Common myeloid progenitor, CD34-positive (primary cell): Measurements from ENCODE around the gene KCNMB1.
A peak's percentile ranks its signal among the peaks of the same experiment; 100 is the strongest.

Source experiments
- CTCF ChIA-PET: fragments of 350-600 bp; sonication (Branson Sonifier 250); formaldehyde crosslinking; loops from one replicate; lab custom pipeline; 2021; ENCODE audit warnings: antibody characterized with exemption; lab: Charles Lee
- POLR2A ChIA-PET: fragments of 350-600 bp; sonication (Branson Sonifier 250); formaldehyde crosslinking; loops from one replicate; lab custom pipeline; 2021; ENCODE audit warnings: antibody characterized with exemption; lab: Charles Lee
- DNase-seq, 3 donors: peaks; one replicate each; pipeline versions ENCODE4 v3.0.0 to v3.0.0-alpha.2; 2013
- H3K27ac ChIP-seq, 2 experiments: 1 replicate in 1 of 2; 2 replicates in 1 of 2; pipeline ENCODE4 v1.7.0; 2013; ENCODE audit warnings: inconsistent platforms in 2 of 2, low read length in 2 of 2, mild to moderate bottlenecking in 2 of 2, low read depth in 1 of 2, moderate library complexity in 1 of 2; ENCODE audit not compliant: severe bottlenecking in 2 of 2, insufficient read depth in 1 of 2, poor library complexity in 1 of 2
- H3K27me3 ChIP-seq, 5 experiments: replicated peaks in 2 of 5; 1 replicate in 3 of 5; 2 replicates in 2 of 5; pipeline versions ENCODE4 v1.6.1 to v1.7.0; 2013; ENCODE audit warnings: low read length in 4 of 5, mild to moderate bottlenecking in 2 of 5, moderate library complexity in 2 of 5, inconsistent platforms in 1 of 5; ENCODE audit not compliant: insufficient read depth in 5 of 5, control insufficient read depth in 4 of 5
- H3K36me3 ChIP-seq, 4 experiments: 1 replicate in 2 of 4; 2 replicates in 2 of 4; pipeline versions ENCODE4 v1.6.1 to v1.7.0; 2013; ENCODE audit warnings: low read length in 3 of 4, control low read depth in 1 of 4, mild to moderate bottlenecking in 1 of 4; ENCODE audit not compliant: control insufficient read depth in 4 of 4, insufficient read depth in 4 of 4
- H3K4me1 ChIP-seq, 4 experiments: 1 replicate in 3 of 4; 2 replicates in 1 of 4; pipeline versions ENCODE4 v1.6.1 to v1.7.1; 2013; ENCODE audit warnings: low read length in 3 of 4, mild to moderate bottlenecking in 3 of 4, control low read depth in 1 of 4, inconsistent platforms in 1 of 4, moderate library complexity in 1 of 4; ENCODE audit not compliant: control insufficient read depth in 4 of 4, insufficient read depth in 4 of 4; ENCODE audit errors: control extremely low read depth in 1 of 4
- H3K4me3 ChIP-seq, 7 experiments: 1 replicate in 4 of 7; 2 replicates in 3 of 7; pipeline versions ENCODE4 v1.5.1 to v1.7.0; 2013; ENCODE audit warnings: mild to moderate bottlenecking in 7 of 7, low read length in 6 of 7, moderate library complexity in 6 of 7, inconsistent platforms in 2 of 7, low read depth in 2 of 7, control low read depth in 1 of 7; ENCODE audit not compliant: insufficient read depth in 4 of 7, control insufficient read depth in 1 of 7; ENCODE audit errors: extremely low read depth in 1 of 7
- H3K9me3 ChIP-seq, 5 experiments: 1 replicate in 4 of 5; 2 replicates in 1 of 5; pipeline versions ENCODE4 v1.6.1 to v1.7.1; 2013; ENCODE audit warnings: low read length in 4 of 5, mild to moderate bottlenecking in 2 of 5, inconsistent platforms in 1 of 5, low read depth in 1 of 5, moderate library complexity in 1 of 5; ENCODE audit not compliant: control insufficient read depth in 4 of 5, insufficient read depth in 2 of 5; ENCODE audit errors: control extremely low read depth in 1 of 5
- WGBS: methylation state at CpG from one replicate; pipeline ENCODE4 v1.1.5; 2013; ENCODE audit not compliant: insufficient coverage; 5-methylcytosine and 5-hydroxymethylcytosine counted together

The KCNMB1 gene

GRCh38 chr5:170426149-170426767, 37.1 kb upstream of the KCNMB1 start:
- ChIA-PET POLR2A (no interaction called here), CTCF (interaction anchor here (1.0 to 10.6 kb wide), 14 partner anchors 9 to 242 kb away, joined by 3 to 87 read pairs (median 6); no protein-coding TSS in a partner anchor)
- H3K36me3 ChIP-seq = no peaks in the 10 kb centered on the region
- DNase-seq = no peak
- H3K4me3 ChIP-seq = no peak overlapping the region
- peaks cover 0 to 43% (median 26%) of the 10 kb centered on the region in 4 experiments for H3K4me1 ChIP-seq
- no peaks in the 10 kb centered on the region for H3K9me3 ChIP-seq
- H3K27me3 ChIP-seq = no peaks in the 10 kb centered on the region
- H3K27ac ChIP-seq = no peak overlapping the region
- WGBS = 96% methylated on average over 3 of the region's 3 CpGs

GRCh38 chr5:170425731-170426130, 36.6 kb upstream of the KCNMB1 start:
- Histone ChIP-seq H3K27ac (no peak overlapping the region), H3K36me3 (no peaks in the 10 kb centered on the region), H3K4me3 (no peak overlapping the region), H3K4me1 (peaks cover 0 to 48% (median 26%) of the 10 kb centered on the region in 4 experiments), H3K27me3 (no peaks in the 10 kb centered on the region), H3K9me3 (no peaks in the 10 kb centered on the region)
- DNase-seq = no peak
- ChIA-PET CTCF (interaction anchor here (0.6 to 10.6 kb wide), 15 partner anchors 9 to 241 kb away, joined by 3 to 87 read pairs (median 4); no protein-coding TSS in a partner anchor), POLR2A (no interaction called here)
- WGBS = 93% methylated on average over 4 of the region's 6 CpGs

GRCh38 chr5:170424629-170425028, 35.5 kb upstream of the KCNMB1 start:
- H3K27me3 ChIP-seq = no peaks in the 10 kb centered on the region
- no peaks in the 10 kb centered on the region for H3K9me3 ChIP-seq
- no peak for DNase-seq
- no peak overlapping the region for H3K27ac ChIP-seq
- CTCF ChIA-PET = interaction anchor here (0.8 to 10.6 kb wide), 11 partner anchors 9 to 209 kb away, joined by 3 to 87 read pairs (median 9); no protein-coding TSS in a partner anchor
- no peaks in the 10 kb centered on the region for H3K36me3 ChIP-seq
- H3K4me1 ChIP-seq = peaks cover 0 to 50% (median 29%) of the 10 kb centered on the region in 4 experiments
- POLR2A ChIA-PET = no interaction called here
- no peak overlapping the region for H3K4me3 ChIP-seq
- WGBS = 98% methylated on average over 4 of the region's 4 CpGs

GRCh38 chr5:170423692-170424091, 34.5 kb upstream of the KCNMB1 start:
- ChIA-PET POLR2A (no interaction called here), CTCF (interaction anchor here (0.8 to 10.6 kb wide), 11 partner anchors 9 to 208 kb away, joined by 3 to 87 read pairs (median 3); partner anchors contain the start of gene KCNMB1)
- no peaks in the 10 kb centered on the region for H3K9me3 ChIP-seq
- no peak overlapping the region for H3K4me3 ChIP-seq
- no peaks in the 10 kb centered on the region for H3K36me3 ChIP-seq
- no peak for DNase-seq
- H3K27ac ChIP-seq = no peak overlapping the region
- 100% methylated on average over 2 of the region's 7 CpGs for WGBS
- peaks cover 0 to 50% (median 29%) of the 10 kb centered on the region in 4 experiments for H3K4me1 ChIP-seq
- no peaks in the 10 kb centered on the region for H3K27me3 ChIP-seq

GRCh38 chr5:170421826-170422225, 32.7 kb upstream of the KCNMB1 start:
- no peaks in the 10 kb centered on the region for H3K36me3 ChIP-seq
- H3K27me3 ChIP-seq = no peaks in the 10 kb centered on the region
- ChIA-PET CTCF (interaction anchor here (1.0 to 10.6 kb wide), 19 partner anchors 11 to 323 kb away, joined by 3 to 87 read pairs (median 5); partner anchors contain the start of gene LCP2), POLR2A (no interaction called here)
- H3K4me1 ChIP-seq = peaks cover 0 to 32% (median 15%) of the 10 kb centered on the region in 4 experiments
- no peaks in the 10 kb centered on the region for H3K9me3 ChIP-seq
- 90% methylated on average over 2 of the region's 2 CpGs for WGBS
- H3K27ac ChIP-seq = no peak overlapping the region
- H3K4me3 ChIP-seq = no peak overlapping the region
- DNase-seq = no peak

GRCh38 chr5:170420806-170421412, 31.7 kb upstream of the KCNMB1 start:
- Histone ChIP-seq H3K27me3 (no peaks in the 10 kb centered on the region), H3K27ac (no peak overlapping the region), H3K36me3 (no peaks in the 10 kb centered on the region), H3K4me1 (peaks cover 0 to 29% (median 16%) of the 10 kb centered on the region in 4 experiments), H3K9me3 (no peaks in the 10 kb centered on the region), H3K4me3 (no peak overlapping the region)
- WGBS = 28% methylated on average over 9 of the region's 9 CpGs
- DNase-seq = peak; percentile 79 to 84 (median 80)
- POLR2A ChIA-PET = interaction anchor here (0.7 kb wide), 1 partner anchor 224 kb away, joined by 3 read pairs; no protein-coding TSS in a partner anchor
- CTCF ChIA-PET = interaction anchor here (0.7 to 10.6 kb wide), 24 partner anchors 12 to 322 kb away, joined by 3 to 87 read pairs (median 4); partner anchors contain the start of gene LCP2
